Effector memory CD4-positive, alpha-beta T cell (primary cell): ENCODE data around the gene ILF2.
"Not testable (repeated sequence)": the region's sequence is repeated elsewhere in the genome, so short reads cannot be mapped to it uniquely, and the experiment has no call there.

ENCODE experiments used
- DNase-seq, 3 donors: peaks; one replicate each; pipeline ENCODE4 v3.0.0-alpha.2; 2020
- H3K27ac ChIP-seq: 2 replicates; pipeline ENCODE4 v1.7.0; 2013; ENCODE audit warnings: mild to moderate bottlenecking, low read length, moderate library complexity; ENCODE audit not compliant: insufficient read depth, poor library complexity, severe bottlenecking
- H3K27me3 ChIP-seq: replicated peaks from 2 replicates; pipeline ENCODE4 v1.7.0; 2013; ENCODE audit warnings: mild to moderate bottlenecking, low read length; ENCODE audit not compliant: insufficient read depth, control insufficient read depth, poor library complexity, severe bottlenecking
- H3K36me3 ChIP-seq: 2 replicates; pipeline ENCODE4 v1.7.0; 2013; ENCODE audit warnings: mild to moderate bottlenecking, low read length, moderate library complexity; ENCODE audit not compliant: control insufficient read depth, insufficient read depth
- H3K4me1 ChIP-seq: 2 replicates; pipeline ENCODE4 v1.7.0; 2013; ENCODE audit warnings: low read length, mild to moderate bottlenecking; ENCODE audit not compliant: control insufficient read depth, insufficient read depth, poor library complexity, severe bottlenecking
- H3K4me3 ChIP-seq: 2 replicates; pipeline ENCODE4 v1.7.0; 2013; ENCODE audit warnings: low read length, low read depth, mild to moderate bottlenecking; ENCODE audit not compliant: insufficient read depth, poor library complexity, severe bottlenecking
- H3K9me3 ChIP-seq: 2 replicates; pipeline ENCODE4 v1.7.0; 2013; ENCODE audit warnings: mild to moderate bottlenecking, low read length, moderate library complexity; ENCODE audit not compliant: control insufficient read depth
- total RNA-seq, 3 donors: gene quantifications; one replicate each; lab custom pipeline; 2026; lab: John Stamatoyannopoulos, UW

ILF2 gene
- total RNA-seq = 180 to 184 (median 181) reads per million in 3 donors

GRCh38 chr1:153670859-153671627, at the start of gene ILF2:
ILF2 (minus strand) TSS chr1:153670993; CDS start chr1:153670922, 71 bp downstream.
- H3K27ac ChIP-seq = peak within 1 kb of the TSS; percentile 90
- peak; percentile 96 to 97 (median 97) for DNase-seq
- no peaks in the 10 kb centered on the region for H3K27me3 ChIP-seq
- H3K4me3 ChIP-seq = peak within 1 kb of the TSS; percentile 66
- no peaks in the 10 kb centered on the region for H3K9me3 ChIP-seq
- H3K4me1 ChIP-seq = peaks cover 12% of the 10 kb centered on the region
- H3K36me3 ChIP-seq = peaks cover 35% of the 10 kb centered on the region

GRCh38 chr1:153717330-153717729, 46.5 kb upstream of the ILF2 start:
- H3K27ac ChIP-seq = no peak overlapping the region
- no peaks in the 10 kb centered on the region for H3K36me3 ChIP-seq
- H3K9me3 ChIP-seq = no peaks in the 10 kb centered on the region
- DNase-seq = no peak
- H3K27me3 ChIP-seq = no peaks in the 10 kb centered on the region
- no peak overlapping the region for H3K4me3 ChIP-seq
- no peaks in the 10 kb centered on the region for H3K4me1 ChIP-seq

- H3K4me3 ChIP-seq, DNase-seq, H3K9me3 ChIP-seq, H3K36me3 ChIP-seq, H3K27me3 ChIP-seq, H3K27ac ChIP-seq, H3K4me1 ChIP-seq: not testable (repeated sequence)
Measured at GRCh38 chr1:153716211-153716610, 45.4 kb upstream of the ILF2 start.

- Histone ChIP-seq H3K27me3 (no peaks in the 10 kb centered on the region), H3K4me1 (no peaks in the 10 kb centered on the region), H3K4me3 (no peak overlapping the region), H3K27ac (no peak overlapping the region), H3K36me3 (no peaks in the 10 kb centered on the region), H3K9me3 (no peaks in the 10 kb centered on the region)
- DNase-seq = no peak
Measured at GRCh38 chr1:153711026-153711425, 40.2 kb upstream of the ILF2 start.

- Histone ChIP-seq H3K4me3 (no peak overlapping the region), H3K27ac (no peak overlapping the region), H3K36me3 (no peaks in the 10 kb centered on the region), H3K4me1 (no peaks in the 10 kb centered on the region), H3K27me3 (no peaks in the 10 kb centered on the region), H3K9me3 (no peaks in the 10 kb centered on the region)
- DNase-seq = no peak
Measured at GRCh38 chr1:153705484-153705883, 34.7 kb upstream of the ILF2 start.

- H3K36me3 ChIP-seq = no peaks in the 10 kb centered on the region
- H3K4me3 ChIP-seq = no peak overlapping the region
- H3K9me3 ChIP-seq = no peaks in the 10 kb centered on the region
- DNase-seq = no peak
- no peak overlapping the region for H3K27ac ChIP-seq
- H3K27me3 ChIP-seq = no peaks in the 10 kb centered on the region
- H3K4me1 ChIP-seq = no peaks in the 10 kb centered on the region
Measured at GRCh38 chr1:153699768-153700167, 29.0 kb upstream of the ILF2 start.

GRCh38 chr1:153698923-153699714, 28.3 kb upstream of the ILF2 start:
- Histone ChIP-seq H3K9me3 (no peaks in the 10 kb centered on the region), H3K4me1 (no peaks in the 10 kb centered on the region), H3K27me3 (no peaks in the 10 kb centered on the region), H3K27ac (no peak overlapping the region), H3K4me3 (no peak overlapping the region), H3K36me3 (no peaks in the 10 kb centered on the region)
- no peak for DNase-seq

GRCh38 chr1:153698020-153698922, 27.5 kb upstream of the ILF2 start:
- Histone ChIP-seq H3K27me3 (no peaks in the 10 kb centered on the region), H3K4me3 (no peak overlapping the region), H3K36me3 (no peaks in the 10 kb centered on the region), H3K4me1 (no peaks in the 10 kb centered on the region), H3K27ac (no peak overlapping the region), H3K9me3 (no peaks in the 10 kb centered on the region)
- no peak for DNase-seq

GRCh38 chr1:153697191-153698019, 26.6 kb upstream of the ILF2 start:
- Histone ChIP-seq H3K4me3 (no peak overlapping the region), H3K27me3 (no peaks in the 10 kb centered on the region), H3K27ac (no peak overlapping the region), H3K9me3 (no peaks in the 10 kb centered on the region), H3K4me1 (no peaks in the 10 kb centered on the region), H3K36me3 (no peaks in the 10 kb centered on the region)
- DNase-seq = no peak
